HG03575 (cell line): ENCODE measurements around the gene TDRKH.

Source experiments
- ATAC-seq: cut with Tn5 transposase; IDR thresholded peaks from one replicate; pipeline ENCODE4 v1.9.1; 2021; ENCODE audit not compliant: unreplicated experiment, insufficient number of reproducible peaks, low FRiP score; ENCODE audit errors: extremely low read depth

TDRKH gene, protein sequence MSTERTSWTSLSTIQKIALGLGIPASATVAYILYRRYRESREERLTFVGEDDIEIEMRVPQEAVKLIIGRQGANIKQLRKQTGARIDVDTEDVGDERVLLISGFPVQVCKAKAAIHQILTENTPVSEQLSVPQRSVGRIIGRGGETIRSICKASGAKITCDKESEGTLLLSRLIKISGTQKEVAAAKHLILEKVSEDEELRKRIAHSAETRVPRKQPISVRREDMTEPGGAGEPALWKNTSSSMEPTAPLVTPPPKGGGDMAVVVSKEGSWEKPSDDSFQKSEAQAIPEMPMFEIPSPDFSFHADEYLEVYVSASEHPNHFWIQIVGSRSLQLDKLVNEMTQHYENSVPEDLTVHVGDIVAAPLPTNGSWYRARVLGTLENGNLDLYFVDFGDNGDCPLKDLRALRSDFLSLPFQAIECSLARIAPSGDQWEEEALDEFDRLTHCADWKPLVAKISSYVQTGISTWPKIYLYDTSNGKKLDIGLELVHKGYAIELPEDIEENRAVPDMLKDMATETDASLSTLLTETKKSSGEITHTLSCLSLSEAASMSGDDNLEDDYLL

DNA sequence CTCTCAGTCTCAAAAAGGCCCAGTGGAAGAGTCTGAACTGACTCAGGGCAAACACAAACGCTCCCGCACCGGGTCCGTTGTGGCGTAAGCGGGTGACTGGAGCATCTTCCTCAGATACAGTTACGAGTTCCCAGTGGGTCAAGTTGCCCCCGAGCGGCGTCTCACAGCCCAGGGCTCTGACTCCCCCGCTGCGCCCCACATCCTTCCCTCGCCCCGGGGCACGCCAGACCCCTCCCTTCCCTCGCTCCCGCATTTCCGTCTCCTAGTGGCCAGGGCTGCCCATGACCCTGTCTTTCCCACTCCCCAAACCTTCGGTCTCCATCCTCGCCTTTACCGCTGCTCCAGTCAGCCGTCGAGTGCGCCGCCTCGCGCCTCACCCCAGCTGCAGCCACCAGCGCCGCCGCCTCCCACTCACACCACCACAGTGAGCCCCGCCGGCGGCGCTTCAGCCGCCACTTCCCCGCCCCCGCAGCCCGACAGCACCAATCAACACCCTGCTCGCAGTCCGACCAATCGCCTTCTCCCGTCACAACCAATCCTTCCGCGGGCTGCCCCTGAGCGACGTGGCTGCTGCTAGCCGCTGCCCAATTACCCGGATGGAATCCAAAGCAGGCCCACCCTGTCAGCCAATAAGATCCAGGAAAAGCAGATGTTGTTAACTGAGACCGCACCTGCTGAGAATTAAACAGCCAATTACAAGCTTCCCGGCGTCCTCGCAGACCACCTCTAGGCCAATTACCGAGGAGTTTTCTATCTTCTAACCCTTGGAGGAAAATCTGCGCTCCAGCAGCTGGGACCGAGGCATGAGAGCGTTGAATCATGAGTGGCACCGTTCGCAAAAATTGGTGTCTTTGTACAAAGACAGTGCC, at the start of gene TDRKH:
Gene TDRKH (minus strand): TSS at position 430 of the 869 bp plus-strand sequence. CDS start 7,478 bp downstream, outside the sequence.
- ATAC-seq, result peak; percentile 80

DNA sequence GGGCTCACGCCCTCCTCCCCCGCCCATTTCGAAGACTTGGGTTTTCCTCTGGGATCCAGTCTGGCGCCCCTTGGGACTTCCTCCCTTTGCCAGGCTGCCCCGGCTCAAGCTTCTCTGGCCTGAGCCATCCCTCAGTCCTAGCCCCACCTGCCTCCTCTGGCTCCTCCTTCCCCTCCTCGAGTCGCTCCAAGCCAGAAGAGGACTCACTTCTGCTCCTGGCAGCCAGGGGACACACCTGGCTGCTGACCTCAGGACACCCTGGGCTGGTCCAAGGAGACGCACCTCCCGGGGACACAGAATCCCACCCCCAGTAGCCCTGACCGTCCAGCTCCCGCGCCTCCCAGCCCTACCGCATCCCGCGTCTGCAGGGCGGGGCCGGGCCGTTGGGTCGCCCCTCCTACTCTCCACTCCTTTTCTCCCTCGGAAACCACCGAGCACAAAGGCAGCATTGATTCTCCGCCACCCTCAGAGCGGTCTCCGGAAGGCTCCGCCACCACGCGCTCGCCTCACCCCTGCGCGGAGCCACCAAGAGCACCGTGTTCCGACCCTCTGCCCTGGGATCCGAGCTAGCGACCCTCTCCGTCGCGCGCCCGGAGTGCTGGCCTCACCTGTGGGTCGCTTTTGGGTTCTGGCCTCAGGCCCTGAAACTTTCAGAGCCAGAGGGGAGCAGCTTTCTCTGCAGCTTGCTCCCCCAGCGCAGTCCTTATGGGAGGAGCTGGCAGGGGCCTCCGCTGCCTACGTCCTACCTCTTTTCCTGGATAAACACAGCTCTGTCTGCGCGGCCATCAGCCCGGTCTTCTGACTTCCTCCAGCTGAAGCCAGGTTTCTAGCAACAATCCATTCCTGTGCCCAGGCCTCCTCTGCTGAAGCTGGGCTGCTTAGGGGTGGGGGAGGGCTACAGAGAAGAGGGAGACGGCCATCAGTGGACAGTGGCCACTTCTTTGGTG, 49.4 kb upstream of the TDRKH start, which contains the start of gene C2CD4D:
Gene C2CD4D (minus strand): TSS at position 364 of the 947 bp plus-strand sequence. CDS start 831 bp downstream, outside the sequence.
- no peak for ATAC-seq

DNA sequence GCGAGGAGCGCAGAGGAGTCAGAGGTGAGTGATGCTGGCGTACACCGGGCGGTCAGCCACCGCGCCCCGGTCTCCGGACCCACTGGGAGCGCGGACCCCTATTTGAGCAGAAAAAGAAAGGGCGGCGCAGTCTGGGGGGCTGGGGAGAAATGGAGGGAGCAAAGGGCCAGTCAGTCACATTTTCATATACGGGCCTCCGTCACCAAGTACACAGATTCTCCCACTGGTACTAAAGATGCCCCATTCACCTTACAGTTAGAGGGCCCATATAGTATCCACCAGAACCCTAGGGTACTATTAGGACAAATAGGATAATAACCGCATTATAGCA, 48.7 kb upstream of the TDRKH start:
- no peak for ATAC-seq

DNA sequence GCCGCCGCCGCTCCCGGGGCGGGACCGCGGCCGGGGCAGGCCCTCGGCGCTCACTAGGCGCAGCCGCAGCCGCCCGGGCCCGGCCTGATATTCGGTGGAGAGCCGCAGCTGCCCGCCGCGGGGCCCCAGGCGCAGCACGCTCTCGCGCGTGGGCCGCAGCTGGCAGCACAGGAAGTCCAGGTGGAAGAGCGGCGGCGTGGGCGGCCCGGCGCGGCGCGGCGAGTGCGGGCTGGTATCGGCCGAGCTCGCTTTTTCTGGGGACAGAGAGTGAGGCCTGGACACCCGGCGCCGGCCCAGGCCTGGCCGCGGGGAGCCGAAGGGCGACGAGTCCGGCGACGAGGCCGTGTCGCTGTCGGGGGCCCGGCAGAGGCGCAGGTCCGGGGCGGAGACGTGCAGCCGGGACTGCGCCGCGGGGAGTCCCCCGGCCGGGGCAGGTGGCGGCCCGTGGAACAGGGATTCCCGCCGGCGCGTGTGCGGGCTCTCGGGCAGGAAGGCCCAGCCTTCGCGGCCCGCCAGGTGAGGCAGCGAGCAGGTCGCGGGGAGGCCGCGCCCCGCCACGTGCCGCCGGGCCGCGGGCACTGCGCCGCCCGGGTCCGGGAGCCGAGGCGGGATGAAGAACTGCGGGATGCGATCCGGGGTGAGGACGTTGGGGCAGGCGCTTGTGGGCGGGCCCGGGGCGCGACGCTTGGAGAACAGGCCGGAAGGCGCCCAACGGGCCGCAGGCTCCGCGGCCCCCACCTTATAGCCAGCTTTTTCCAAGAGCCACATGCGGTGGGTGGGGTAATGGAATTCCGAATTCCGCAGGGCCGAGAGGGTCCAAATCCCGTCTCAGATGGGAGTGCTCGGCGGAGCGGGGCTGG, 48.2 kb upstream of the TDRKH start:
- ATAC-seq, result no peak

DNA sequence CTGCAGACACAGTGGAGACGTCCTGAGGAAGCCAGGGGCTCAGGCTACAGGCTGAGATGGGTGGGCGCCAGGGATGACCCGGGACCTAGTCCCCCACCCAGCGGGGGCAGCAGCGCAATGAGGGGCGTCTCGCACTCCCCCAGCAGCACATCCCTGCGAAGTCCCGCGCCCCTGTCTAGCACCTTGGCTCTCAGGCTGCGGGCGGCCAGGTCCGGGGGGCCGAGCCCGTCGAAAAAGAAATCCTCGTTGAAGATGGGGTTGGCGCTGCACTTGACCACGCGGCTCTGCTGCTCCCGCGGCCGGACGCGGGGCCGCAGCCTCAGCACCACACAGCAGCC, 47.6 kb upstream of the TDRKH start:
- ATAC-seq, result no peak

DNA sequence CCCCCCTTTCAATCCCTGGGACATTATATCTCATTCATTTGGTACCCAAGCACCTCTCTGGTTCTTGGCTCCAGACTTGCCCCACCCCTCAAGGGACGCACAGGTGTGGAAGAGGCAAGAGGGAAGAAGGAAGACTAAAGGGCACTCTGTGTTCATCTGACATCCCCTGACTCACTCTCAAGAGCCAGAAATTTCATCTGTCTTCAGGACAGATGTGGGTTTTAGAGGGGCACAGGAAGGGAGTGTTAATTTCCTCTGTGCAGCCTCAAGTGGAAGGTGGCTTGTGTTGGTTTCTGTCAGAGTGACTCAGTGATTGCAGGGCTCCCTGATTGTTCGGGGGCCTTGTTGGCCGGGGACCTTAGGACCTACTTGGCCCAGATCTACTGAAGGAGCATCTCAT, 46.9 kb upstream of the TDRKH start:
- ATAC-seq, result no peak

DNA sequence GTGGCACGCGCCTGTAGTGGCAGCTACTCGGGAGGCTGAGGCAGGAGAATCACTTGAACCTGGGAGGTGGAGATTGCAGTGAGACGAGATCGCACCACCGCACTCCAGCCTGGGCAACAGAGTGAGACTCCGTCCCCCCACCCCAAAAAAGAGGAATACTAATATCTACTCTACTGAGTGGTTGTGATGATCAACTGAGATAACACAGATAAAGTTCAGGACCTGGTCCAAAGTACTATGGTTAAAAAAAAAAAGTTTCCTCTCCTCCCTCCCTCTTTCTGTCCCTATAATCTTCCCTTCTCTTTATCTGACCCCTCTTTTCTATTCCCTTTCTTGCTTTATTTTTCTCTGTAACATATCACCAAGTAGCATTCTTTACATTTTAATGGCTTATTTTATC, 45.3 kb upstream of the TDRKH start:
- no peak for ATAC-seq

DNA sequence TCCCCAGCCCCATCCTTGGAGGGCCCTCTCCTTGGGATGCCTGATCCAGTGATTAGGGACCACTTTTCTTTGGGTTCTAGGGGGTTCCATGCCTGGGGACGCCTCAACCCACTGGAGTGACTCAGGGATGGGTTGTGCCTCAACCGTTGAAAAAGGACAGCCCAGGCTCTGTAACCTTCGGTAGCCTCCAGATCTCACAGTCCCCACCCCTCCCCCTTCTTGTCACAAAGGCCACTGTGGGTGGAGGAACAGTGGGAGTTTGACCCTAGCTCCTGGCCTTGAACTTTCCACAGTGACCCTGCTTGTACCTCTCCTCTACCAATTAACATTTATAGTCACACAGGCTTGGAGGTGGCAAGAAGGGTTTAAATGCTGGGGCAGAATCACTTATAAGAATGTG, 43.9 kb upstream of the TDRKH start:
- no peak for ATAC-seq

DNA sequence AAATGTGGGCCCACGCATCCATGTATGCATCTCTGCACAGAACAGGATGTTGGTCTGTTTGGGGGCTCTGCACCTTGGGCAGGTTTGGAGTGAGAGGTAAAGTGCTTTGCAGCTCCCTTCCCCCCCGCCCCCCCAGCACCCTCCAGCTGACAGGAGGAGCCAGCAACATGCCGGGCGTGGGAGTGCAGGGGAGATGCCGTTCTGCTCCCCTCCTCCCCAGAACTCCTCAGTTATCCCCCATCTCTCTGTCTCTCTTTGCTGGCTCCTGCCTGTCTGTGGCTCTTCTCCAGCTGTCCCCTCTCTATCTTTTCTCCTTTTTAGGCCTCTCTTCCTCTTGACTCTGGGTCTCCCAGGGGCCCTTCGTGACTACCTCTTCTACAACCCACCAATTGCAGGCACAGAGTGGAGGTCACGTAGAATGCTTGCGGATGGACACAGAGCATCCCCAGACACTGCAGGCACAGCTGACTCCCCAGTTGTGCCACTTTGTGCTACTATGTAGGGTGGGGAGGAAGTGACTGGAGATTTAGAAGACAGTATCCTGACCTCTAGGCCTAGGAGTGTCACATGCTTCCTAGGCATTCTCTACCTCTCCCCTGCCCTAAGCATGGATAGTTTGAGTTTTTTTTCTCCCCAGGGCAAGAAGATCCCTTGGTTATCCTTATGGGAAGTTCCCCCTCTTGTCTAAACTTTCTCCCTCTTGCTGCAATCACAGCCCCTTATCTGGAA, 43.0 kb upstream of the TDRKH start:
- no peak for ATAC-seq

DNA sequence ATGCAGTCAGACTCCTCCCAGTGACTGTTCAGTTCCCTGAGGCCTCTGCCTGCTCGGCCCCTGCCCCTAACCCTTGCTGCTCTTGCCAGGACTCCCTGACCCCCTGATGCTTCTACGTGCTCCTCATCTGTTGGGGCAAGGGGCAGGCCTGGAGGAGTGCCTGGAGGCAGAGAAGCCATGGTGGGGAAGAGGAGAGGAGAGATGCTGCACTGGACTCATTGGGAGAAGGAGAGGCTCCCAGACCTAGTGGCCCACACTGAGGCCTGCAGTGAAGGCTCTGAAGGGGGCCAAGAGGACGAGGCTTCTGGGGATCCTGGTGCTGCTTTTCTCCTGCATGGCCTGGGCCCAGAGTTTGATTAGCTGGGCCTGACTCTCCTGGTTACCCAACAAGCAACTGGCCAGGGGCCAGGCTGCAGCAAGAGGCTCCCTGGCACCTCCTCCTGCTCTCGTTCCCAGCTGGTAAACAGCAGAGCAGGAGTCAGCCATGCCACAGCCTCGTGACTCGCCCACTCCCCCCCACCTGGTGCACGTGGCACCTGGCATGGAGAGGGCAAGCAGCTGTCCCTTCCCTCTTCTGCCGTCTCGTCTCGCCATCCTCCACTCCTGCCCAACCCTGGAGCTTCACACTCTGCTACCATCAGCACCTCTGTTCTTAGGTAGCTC, 42.1 kb upstream of the TDRKH start:
- ATAC-seq, result no peak

DNA sequence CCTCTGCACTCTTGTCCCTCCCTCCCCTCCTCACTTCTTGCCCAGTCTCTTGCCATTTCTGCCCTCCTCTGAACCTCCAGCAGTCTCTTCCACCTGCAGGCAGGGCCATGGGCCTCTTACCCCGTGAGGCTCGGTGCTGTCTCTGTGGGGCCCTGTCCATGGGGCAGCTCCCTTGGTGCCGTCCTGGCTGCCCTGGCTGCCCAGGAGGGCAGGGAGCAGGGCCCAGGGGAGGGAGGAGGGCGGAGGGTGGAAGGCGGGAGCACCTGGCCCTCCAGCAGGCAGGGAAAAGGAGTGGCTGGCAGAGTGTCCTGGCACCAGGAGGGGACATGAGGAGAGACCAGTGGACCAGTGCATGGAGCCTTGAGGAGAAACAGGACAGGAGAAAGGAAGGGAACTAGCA, 41.3 kb upstream of the TDRKH start, which contains the start of gene RORC:
Gene RORC (minus strand): TSS at position 198 of the 400 bp plus-strand sequence. CDS start 38 bp downstream, at position 160.
- ATAC-seq, result no peak

DNA sequence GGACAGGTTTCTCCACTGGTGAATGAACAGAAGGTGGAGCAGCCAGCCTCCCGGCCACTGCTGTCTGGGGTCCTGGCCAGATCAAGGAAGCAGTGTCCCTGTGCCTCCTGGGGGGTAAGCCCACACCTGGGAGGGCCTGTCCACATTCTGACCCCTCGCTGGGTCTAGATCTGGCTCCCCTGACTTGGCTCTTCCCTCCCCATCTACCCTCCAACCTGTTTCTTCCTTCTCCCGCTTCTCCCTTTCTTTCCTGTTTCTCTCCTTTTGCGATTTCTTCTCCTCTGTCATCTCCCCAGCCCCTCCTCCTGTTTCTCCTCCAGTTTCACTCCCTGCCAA, 40.9 kb upstream of the TDRKH start:
- ATAC-seq, result no peak

DNA sequence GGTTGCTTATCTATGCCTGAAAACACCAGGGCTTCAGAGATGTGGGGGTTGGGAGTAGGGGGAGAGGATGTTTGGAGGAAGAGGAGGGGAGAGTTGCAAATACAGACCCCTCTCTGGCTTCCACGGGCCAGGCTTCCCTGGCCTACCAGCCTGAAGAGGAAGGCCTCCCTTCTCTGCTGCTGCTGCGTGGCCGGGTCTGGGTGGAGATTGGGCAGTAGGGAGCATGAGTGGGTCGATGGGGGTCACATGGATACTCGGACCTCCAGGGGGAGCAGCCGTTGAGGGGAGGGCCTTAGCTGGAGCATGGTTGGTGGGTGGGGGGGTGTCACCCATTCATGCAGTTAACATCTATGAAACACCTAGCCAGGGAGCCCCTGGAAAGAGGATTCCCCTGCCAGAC, 39.8 kb upstream of the TDRKH start:
- ATAC-seq, result no peak

DNA sequence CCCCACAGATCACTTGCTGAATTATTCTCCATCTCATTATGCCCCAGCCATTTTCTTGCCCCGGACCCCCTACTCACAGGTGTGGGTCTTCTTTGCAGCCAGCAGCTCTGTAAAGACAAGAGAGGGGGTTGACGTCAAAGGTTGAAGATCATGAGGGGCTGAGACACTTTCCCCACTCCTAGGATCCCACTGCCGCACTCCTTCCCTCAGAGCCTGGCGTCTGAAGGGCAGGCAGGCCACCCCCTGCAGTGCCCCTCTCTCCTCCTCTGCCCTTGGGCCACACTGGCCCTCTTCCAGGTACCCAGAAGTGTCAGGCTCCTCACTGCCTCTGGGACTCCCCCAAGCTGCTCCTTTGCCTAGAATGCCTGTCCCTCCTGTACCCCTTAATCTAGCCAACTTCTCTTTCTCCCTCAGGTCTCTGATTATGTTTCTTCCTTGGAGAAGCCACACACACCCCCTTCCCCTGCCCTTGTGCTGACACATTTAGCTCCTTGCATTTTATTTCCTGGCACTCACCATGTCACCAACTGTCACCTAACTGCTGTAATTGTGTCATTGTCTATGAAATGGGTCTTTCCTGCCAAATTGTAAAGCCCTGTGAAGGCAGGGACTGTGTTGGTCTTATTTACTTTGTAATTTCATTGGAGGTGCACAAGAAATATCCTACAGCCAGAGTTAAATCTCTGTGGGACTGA, 39.2 kb upstream of the TDRKH start:
- no peak for ATAC-seq

DNA sequence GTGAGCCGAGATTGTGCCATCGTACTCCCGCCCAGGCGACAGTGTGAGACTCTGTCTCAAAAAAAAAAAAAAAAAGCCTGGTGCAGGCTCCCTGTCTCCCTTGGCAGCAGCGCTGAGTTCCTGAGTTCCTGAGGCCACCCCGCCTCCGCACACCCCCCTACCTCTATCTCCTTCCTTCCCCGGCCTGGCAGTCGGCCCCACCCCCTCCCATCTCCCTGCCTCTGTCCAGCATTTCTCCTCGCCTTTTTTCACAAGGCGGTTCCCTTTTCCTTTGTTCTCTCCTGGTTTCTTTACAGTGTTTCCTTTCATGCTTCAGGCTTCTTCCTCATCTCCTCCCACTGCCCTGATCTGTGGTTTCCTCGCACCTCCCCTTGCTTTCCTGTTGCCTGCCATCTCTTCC, 38.6 kb upstream of the TDRKH start:
- no peak for ATAC-seq

DNA sequence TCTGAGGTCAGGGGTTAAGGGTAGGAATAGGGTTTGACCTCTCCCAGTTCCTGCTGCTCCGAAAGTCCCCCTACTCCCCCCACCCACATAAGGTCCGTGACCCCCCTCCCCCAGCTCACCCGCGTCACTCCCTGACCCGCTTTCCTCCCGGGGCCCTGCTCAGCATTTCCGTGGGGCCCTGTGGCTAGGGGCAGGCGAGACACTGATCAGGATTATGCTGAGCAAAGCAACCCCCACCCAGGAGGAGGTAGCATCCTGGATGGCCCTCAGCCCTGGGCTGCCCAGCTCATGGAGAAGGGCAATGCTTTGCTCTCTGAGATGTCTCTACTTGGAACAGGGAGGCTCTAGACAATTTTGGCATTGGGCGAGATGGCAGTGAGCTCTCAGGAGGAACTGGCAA, 37.6 kb upstream of the TDRKH start:
- no peak for ATAC-seq
